ENCODE results near the gene TICRR.

TICRR gene

DNA sequence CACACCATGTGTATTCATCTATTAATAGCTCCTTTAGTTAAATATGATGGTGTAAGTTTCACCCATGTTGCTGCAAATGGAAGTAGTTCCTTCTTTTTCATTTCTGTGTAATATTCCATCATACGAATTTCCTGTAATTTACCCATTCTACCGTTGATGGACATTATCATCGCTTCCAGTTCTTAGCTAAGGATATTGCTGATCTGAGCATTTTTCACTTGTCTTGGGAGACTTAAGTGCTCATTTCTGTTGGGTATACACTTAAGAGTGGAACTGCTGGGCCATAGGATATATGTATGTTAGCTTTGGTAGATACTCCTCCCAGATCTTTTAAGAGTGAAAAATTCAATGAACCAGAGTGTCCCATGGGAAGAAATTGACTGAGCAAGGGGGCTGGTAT, 92.9 kb downstream of the TICRR start:
- no peak overlapping the region for H3K4me3 ChIP-seq (ENCODE audit: low read depth, low read length)
- ChIA-PET POLR2A (interaction anchor here (0.6 kb wide), 1 partner anchor 182 kb away, joined by 3 read pairs; no protein-coding TSS in a partner anchor), CTCF (interaction anchor here (0.7 to 1.4 kb wide), 2 partner anchors 21 to 220 kb away, joined by 3 to 4 read pairs; no protein-coding TSS in a partner anchor)
- no peak for DNase-seq (ENCODE audit: low read depth, low spot score)
- TF ChIP-seq, protein P1, sequence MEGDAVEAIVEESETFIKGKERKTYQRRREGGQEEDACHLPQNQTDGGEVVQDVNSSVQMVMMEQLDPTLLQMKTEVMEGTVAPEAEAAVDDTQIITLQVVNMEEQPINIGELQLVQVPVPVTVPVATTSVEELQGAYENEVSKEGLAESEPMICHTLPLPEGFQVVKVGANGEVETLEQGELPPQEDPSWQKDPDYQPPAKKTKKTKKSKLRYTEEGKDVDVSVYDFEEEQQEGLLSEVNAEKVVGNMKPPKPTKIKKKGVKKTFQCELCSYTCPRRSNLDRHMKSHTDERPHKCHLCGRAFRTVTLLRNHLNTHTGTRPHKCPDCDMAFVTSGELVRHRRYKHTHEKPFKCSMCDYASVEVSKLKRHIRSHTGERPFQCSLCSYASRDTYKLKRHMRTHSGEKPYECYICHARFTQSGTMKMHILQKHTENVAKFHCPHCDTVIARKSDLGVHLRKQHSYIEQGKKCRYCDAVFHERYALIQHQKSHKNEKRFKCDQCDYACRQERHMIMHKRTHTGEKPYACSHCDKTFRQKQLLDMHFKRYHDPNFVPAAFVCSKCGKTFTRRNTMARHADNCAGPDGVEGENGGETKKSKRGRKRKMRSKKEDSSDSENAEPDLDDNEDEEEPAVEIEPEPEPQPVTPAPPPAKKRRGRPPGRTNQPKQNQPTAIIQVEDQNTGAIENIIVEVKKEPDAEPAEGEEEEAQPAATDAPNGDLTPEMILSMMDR (IDR thresholded peaks at IDR 0.05; ENCODE audit: insufficient read depth, low read length, missing control alignments): no peak

- TF ChIP-seq, protein P1 (IDR thresholded peaks at IDR 0.05; ENCODE audit: insufficient read depth, low read length, missing control alignments): no peak
- no peak for DNase-seq (ENCODE audit: low read depth, low spot score)
- POLR2A ChIA-PET: no interaction called here
- CTCF ChIA-PET: interaction anchor here (1.4 kb wide), 1 partner anchor 219 kb away, joined by 4 read pairs; no protein-coding TSS in a partner anchor
- no peak overlapping the region for H3K4me3 ChIP-seq (ENCODE audit: low read depth, low read length)
Measured at GRCh38 chr15:89669309-89669865, 94.1 kb downstream of the TICRR start.

DNA sequence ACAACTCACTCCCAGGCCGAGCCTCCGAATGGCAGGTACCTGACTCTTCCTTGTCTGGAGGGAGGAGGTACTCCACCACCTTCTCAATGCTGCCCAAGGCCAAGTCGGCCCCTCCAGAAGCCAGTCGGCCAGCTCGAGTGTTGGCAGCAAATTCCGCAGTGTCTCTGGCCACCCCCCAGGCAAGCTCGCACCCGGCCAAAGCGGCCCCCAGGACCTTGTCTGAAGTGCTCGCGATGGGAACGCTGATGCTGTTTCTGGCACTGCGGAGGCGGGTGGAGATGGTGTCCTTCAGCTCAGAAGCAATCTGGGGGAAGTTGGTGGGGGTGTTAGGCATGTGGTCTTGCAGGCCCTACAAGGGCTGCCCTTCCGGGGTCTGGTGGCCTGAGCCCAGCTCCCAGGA, 94.7 kb downstream of the TICRR start:
- POLR2A ChIA-PET: no interaction called here
- DNase-seq (ENCODE audit: low read depth, low spot score): no peak
- CTCF ChIA-PET: interaction anchor here (1.0 to 1.6 kb wide), 2 partner anchors 9 to 22 kb away, joined by 3 to 4 read pairs; no protein-coding TSS in a partner anchor
- TF ChIP-seq, protein P1 (IDR thresholded peaks at IDR 0.05; ENCODE audit: insufficient read depth, low read length, missing control alignments): no peak
- H3K4me3 ChIP-seq (ENCODE audit: low read depth, low read length): no peak overlapping the region

GRCh38 chr15:89670971-89671560, 95.8 kb downstream of the TICRR start:
- H3K4me3 ChIP-seq (ENCODE audit: low read depth, low read length): no peak overlapping the region
- ChIA-PET POLR2A (no interaction called here), CTCF (interaction anchor here (0.8 to 1.6 kb wide), 4 partner anchors 10 to 79 kb away, joined by 3 to 4 read pairs (median 4); no protein-coding TSS in a partner anchor)
- TF ChIP-seq, protein P1 (IDR thresholded peaks at IDR 0.05; ENCODE audit: insufficient read depth, low read length, missing control alignments): no peak
- DNase-seq (ENCODE audit: low read depth, low spot score): no peak

DNA sequence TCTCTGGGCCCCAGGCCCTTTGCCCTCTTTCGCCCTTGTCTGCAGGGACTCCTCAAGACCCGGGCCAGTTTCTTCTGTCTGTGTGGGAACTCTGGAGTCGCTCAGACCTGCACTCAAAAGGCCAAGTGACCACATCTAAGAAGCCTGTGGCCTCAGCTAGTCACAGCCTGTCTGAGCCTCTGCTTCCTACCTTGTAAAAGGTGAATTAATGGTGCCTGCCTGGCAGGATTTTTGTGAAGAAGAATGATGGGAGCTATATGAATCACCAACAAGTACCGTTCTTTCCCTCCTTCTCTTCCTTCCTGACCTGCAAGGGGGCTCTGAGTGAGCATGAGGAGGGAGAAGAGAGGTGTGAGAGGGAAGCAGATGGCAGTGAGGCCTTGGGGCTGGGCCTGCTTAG, 96.4 kb downstream of the TICRR start:
- DNase-seq (ENCODE audit: low read depth, low spot score): no peak
- TF ChIP-seq, protein P1 (IDR thresholded peaks at IDR 0.05; ENCODE audit: insufficient read depth, low read length, missing control alignments): no peak
- H3K4me3 ChIP-seq (ENCODE audit: low read depth, low read length): no peak overlapping the region
- CTCF ChIA-PET: interaction anchor here (4.3 kb wide), 1 partner anchor 24 kb away, joined by 20 read pairs; no protein-coding TSS in a partner anchor
- POLR2A ChIA-PET: interaction anchor here (0.6 kb wide), 1 partner anchor 10 kb away, joined by 3 read pairs; no protein-coding TSS in a partner anchor
